GM10248 (cell line): ENCODE results near the gene ZNF750.
A peak's percentile ranks its signal among the peaks of the same experiment; 100 is the strongest.

Experiments
- CTCF ChIA-PET: fragments of 300-600 bp; sonication (Branson Sonifier 250); formaldehyde crosslinking; extraction: SDS; loops from one replicate; lab custom pipeline; 2021; ENCODE audit warnings: antibody characterized with exemption; lab: Yijun Ruan, JAX
- POLR2A ChIA-PET: fragments of 350-650 bp; sonication (Branson Sonifier 250); formaldehyde crosslinking; extraction: SDS; loops from one replicate; lab custom pipeline; 2020; ENCODE audit warnings: antibody characterized with exemption; lab: Yijun Ruan, JAX
- DNase-seq: peaks from one replicate; pipeline ENCODE4 v3.0.0; 2012; ENCODE audit errors: extremely low spot score
- TF ChIP-seq, protein P1 (sequence below): IDR thresholded peaks from 2 replicates; pipeline ENCODE4 v1.5.1; 2012; ENCODE audit warnings: mild to moderate bottlenecking, low read depth; ENCODE audit errors: extremely low read depth, missing control alignments, control extremely low read depth

Gene ZNF750

GRCh38 chr17:82872591-82873520 is 33.0 kb upstream of the ZNF750 start:
- peak; percentile 58 for DNase-seq
- POLR2A ChIA-PET = interaction anchor here (0.6 kb wide), 1 partner anchor 11 kb away, joined by 4 read pairs; no protein-coding TSS in a partner anchor
- CTCF ChIA-PET = interaction anchor here (1.0 to 3.5 kb wide), 6 partner anchors 12 to 91 kb away, joined by 3 to 21 read pairs (median 5); no protein-coding TSS in a partner anchor
- TF ChIP-seq, protein P1, sequence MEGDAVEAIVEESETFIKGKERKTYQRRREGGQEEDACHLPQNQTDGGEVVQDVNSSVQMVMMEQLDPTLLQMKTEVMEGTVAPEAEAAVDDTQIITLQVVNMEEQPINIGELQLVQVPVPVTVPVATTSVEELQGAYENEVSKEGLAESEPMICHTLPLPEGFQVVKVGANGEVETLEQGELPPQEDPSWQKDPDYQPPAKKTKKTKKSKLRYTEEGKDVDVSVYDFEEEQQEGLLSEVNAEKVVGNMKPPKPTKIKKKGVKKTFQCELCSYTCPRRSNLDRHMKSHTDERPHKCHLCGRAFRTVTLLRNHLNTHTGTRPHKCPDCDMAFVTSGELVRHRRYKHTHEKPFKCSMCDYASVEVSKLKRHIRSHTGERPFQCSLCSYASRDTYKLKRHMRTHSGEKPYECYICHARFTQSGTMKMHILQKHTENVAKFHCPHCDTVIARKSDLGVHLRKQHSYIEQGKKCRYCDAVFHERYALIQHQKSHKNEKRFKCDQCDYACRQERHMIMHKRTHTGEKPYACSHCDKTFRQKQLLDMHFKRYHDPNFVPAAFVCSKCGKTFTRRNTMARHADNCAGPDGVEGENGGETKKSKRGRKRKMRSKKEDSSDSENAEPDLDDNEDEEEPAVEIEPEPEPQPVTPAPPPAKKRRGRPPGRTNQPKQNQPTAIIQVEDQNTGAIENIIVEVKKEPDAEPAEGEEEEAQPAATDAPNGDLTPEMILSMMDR = no peak

DNA sequence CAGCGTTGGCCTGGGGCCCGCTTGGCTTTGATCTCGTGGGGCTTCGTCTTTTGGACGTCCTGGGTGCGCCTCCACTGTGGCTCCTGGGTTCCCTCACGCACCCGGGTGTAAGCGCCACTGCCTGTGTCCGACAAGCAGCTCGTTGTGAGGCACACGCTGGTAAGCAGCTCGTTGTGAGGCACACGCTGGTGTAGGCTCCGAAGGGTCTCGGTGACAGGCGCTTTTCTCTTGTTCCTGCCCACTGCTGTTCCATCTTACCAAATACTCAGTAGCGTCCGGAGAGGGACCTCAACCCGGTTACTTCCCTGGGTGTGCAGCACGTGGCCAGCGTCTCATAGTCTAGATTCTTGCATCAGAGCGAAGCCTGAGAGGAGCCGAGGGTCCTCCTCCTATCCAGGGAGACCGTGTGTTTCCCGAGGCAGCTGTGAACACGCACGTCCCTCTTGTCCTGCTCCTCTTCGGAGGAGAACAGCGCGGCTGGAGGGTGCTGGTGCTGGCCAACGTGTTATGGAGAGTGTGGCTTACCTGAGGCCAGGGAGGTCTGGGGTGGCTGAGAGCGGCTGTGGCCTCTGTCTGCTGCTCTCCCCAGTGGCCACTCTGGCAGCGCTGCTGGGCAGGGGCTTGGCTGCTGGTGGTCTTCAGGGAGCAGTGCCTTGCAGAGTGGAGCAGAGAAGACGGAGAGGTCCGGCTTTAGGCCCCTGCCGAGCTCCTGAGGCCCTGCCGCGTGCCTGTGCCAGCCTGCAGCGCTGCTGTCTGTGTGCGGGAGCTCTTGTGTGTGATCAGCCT is 32.1 kb upstream of the ZNF750 start:
- ChIA-PET CTCF (interaction anchor here (1.2 to 3.5 kb wide), 8 partner anchors 9 to 165 kb away, joined by 3 to 21 read pairs (median 5); no protein-coding TSS in a partner anchor), POLR2A (no interaction called here)
- TF ChIP-seq, protein P1 = no peak
- no peak for DNase-seq

GRCh38 chr17:82871056-82871775 is 31.4 kb upstream of the ZNF750 start:
- CTCF ChIA-PET = interaction anchor here (0.9 to 3.5 kb wide), 10 partner anchors 8 to 165 kb away, joined by 3 to 21 read pairs (median 4); no protein-coding TSS in a partner anchor
- peak; percentile 87 for DNase-seq
- POLR2A ChIA-PET = no interaction called here
- TF ChIP-seq, protein P1 = peak; percentile 9

DNA sequence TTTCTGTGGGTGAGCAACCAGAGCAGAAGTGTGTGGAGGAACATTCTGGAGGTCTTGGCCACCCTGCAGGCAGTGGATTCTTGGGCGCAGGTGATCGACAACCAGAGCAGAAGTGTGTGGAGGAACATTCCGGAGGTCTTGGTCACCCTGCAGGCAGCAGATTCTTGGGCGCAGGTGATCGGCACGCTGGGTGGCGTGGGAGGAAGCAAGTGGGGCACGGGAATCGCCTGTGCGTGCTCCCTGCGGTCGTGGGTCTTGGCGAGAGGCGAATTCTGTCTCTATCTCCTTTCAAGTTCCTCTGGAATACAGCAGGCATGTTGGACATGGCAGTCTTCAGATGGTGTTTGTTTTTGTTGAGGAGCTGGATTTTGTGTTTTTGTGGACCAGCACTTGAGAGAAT is 30.7 kb upstream of the ZNF750 start:
- ChIA-PET POLR2A (no interaction called here), CTCF (interaction anchor here (0.9 to 3.5 kb wide), 9 partner anchors 7 to 164 kb away, joined by 3 to 21 read pairs (median 3); no protein-coding TSS in a partner anchor)
- DNase-seq = no peak
- TF ChIP-seq, protein P1 = no peak

GRCh38 chr17:82870091-82870491 is 30.3 kb upstream of the ZNF750 start:
- CTCF ChIA-PET = interaction anchor here (0.9 to 2.1 kb wide), 3 partner anchors 7 to 53 kb away, joined by 3 to 5 read pairs (median 3); no protein-coding TSS in a partner anchor
- POLR2A ChIA-PET = no interaction called here
- DNase-seq = no peak
- TF ChIP-seq, protein P1 = no peak

GRCh38 chr17:82869536-82869935 is 29.7 kb upstream of the ZNF750 start:
- TF ChIP-seq, protein P1 = no peak
- no peak for DNase-seq
- POLR2A ChIA-PET = no interaction called here
- CTCF ChIA-PET = interaction anchor here (1.2 kb wide), 1 partner anchor 26 kb away, joined by 3 read pairs; no protein-coding TSS in a partner anchor
